Measurements from ENCODE around the gene DENND1B.

GRCh38 chr1:197706601-197707000 lies 68.7 kb downstream of the DENND1B start:
- TF ChIP-seq ZNF121 (tag by site-specific recombination; IDR thresholded peaks at IDR 0.05) = no peak
- TF ChIP-seq ZNF701 (tag by site-specific recombination; IDR thresholded peaks at IDR 0.05) = no peak
- TF ChIP-seq ZNF311 (tag by site-specific recombination; IDR thresholded peaks at IDR 0.05; ENCODE audit: borderline replicate concordance) = no peak
- TF ChIP-seq MYNN (tag by site-specific recombination; IDR thresholded peaks at IDR 0.05; ENCODE audit: borderline replicate concordance) = no peak
- TF ChIP-seq PATZ1 (tag by site-specific recombination; IDR thresholded peaks at IDR 0.05) = no peak
- TF ChIP-seq ZNF518A (tag by site-specific recombination; conservative IDR thresholded peaks at IDR 0.05; ENCODE audit: low read depth) = no peak
